GM18507 (cell line): ENCODE data around the gene AGTRAP.

Experiments used
- DNase-seq: peaks from one replicate; pipeline ENCODE4 v3.0.0; 2011; ENCODE audit warnings: low read depth; ENCODE audit not compliant: insufficient read length; ENCODE audit errors: extremely low spot score
- FAIRE-seq: peaks from 2 replicates; lab custom pipeline; 2011; peaks lifted over from hg19 to GRCh38; lab: Jason Lieb, UNC

AGTRAP gene

DNA sequence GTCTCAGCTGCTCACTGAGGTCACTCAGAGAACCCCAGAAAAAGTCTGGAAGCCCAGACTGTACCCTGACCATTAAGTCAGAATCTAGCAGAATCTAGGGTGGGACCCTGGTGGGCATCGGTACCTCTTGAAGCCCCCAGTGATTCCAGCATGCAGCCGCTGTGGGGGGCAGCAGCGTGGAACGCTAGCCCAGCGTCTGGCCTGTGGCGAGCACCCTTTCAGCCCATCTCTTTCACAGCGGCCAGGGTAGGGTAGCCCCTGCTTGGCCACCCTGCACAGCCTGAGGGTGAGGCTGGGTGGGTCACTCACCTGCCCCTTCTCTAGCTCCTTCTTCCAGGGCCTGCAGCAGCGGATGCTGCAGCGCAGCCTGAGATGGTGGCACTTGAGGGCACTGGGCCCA, 42.4 kb downstream of the AGTRAP start:
- FAIRE-seq: no peak
- no peak for DNase-seq

GRCh38 chr1:11778844-11779623, 43.1 kb downstream of the AGTRAP start:
- no peak for FAIRE-seq
- DNase-seq: no peak

DNA sequence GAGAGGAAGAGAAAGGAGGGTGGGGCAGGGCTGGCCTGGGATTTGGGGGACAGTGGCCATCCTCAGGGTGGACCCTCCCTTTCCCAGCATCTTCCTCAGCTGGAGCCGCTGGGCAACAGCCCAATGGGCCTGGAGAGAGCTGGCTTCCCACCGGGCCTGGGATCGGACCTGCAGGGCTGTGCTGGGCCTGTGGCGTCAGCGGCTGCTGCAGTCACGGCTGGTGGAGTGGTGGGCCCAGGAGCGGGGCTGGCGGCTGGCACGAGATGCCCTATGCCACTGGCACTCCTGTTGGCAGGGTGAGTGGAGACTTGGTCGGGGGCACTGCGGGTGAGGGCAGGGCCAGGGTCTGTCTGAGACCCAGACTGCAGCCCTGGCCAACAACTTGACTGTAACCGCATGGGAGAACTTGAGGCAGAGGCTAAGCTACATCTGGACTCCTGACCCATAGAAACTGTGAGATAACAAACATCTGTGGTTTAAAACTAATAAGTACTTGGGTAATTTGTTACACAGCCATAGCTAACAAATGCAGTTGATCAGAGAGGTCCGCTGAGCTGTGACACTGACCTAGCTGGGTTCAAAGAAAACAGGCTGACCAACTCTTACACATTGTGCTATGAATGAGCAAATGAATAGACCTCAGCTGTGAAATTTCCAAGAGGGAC, 43.9 kb downstream of the AGTRAP start:
- DNase-seq: no peak

GRCh38 chr1:11780380-11781147, 44.6 kb downstream of the AGTRAP start:
- no peak for FAIRE-seq

More for the DNA sequence above, 43.9 kb downstream of the AGTRAP start:
- no peak for FAIRE-seq

DNA sequence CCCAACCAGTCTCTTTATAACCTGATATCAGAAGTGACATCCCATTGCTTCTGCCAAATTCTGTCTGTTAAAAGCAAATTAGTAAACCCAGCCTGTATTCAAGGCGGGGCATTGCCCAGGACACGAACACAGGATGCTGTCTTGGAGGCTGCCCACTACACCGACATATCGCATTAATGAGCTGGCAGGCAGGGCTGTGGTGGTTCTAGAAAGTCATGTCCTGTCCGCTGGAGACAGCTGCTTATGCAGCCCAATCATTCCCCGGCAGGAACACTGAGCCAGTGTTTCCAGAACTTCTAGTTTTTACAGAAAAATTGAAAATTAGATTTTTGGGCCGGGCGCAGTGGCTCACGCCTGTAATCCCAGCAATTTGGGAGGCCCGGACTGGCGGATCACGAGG, 45.4 kb downstream of the AGTRAP start:
- DNase-seq: no peak
- FAIRE-seq: no peak

More at GRCh38 chr1:11780380-11781147, 44.6 kb downstream of the AGTRAP start:
- DNase-seq: no peak

GRCh38 chr1:11782127-11782708, 46.3 kb downstream of the AGTRAP start:
- DNase-seq: no peak
- no peak for FAIRE-seq

GRCh38 chr1:11783556-11783955, 47.6 kb downstream of the AGTRAP start:
- FAIRE-seq: no peak

GRCh38 chr1:11784256-11784992, 48.5 kb downstream of the AGTRAP start:
- no peak for DNase-seq
- FAIRE-seq: no peak

More at GRCh38 chr1:11783556-11783955, 47.6 kb downstream of the AGTRAP start:
- no peak for DNase-seq

GRCh38 chr1:11784993-11785769, 49.2 kb downstream of the AGTRAP start:
- FAIRE-seq (peak; percentile 58), DNase-seq (peak; percentile 69)

- FAIRE-seq (no peak), DNase-seq (no peak)
These were observed 50.2 kb downstream of the AGTRAP start for GRCh38 chr1:11786168-11786567.

- DNase-seq: no peak
These were observed 51.4 kb downstream of the AGTRAP start for GRCh38 chr1:11787251-11787803.

DNA sequence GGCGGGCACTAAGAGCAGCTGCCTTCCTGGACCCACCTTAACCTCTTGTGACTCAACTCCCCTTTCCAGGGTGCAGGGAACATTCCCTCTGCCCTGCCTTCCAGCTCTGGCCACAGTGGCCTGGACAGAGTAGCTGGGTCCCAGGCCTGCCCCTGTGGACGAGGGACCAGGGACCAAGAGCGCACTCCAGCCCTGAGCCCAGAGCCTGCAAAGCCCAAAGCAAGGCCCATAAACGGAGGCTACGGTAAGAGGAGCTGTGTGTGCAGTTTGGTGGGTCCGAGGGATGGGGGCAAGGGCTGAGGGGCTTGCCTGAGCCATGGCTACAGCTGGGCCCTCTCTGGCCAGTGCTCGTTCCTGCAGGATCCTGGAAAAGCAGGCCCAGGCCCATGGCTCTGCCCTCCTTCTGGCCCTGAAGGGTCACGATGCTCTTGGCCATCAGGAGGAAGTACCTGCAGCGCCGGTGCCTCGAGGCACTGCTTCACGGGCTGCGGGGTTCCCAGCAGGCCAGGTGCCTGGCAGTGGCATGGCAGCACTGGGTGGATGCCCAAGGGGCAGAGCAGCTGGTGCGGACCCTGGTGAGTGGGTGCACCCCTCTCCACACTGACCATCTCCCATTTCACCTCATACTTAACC, 52.0 kb downstream of the AGTRAP start:
- no peak for FAIRE-seq
- no peak for DNase-seq

More at GRCh38 chr1:11787251-11787803, 51.4 kb downstream of the AGTRAP start:
- FAIRE-seq: no peak

DNA sequence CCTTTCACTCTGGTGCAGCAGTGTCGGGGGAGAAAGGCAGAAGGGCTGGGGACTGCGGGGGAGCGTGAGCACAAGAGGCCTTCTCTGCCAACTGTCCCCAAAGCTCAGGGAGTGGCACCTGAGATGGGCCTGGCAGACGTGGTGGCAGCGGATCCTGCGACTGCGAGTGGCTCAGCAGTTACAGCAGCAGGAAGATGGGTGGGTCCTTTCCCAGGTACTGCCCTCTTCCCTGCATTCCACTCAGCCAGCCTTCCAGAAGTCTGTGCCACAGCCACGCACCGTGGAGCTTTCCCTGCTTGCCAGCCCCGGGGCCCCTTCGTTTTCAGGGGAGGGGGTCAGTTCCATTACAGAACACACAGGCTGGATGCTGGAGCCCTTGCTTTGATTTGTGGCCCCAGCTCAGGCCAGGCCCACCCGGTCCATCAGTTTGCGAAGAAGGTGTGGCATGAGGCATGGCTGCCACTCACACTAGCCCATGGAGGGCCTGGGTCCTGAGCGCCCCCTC, 52.7 kb downstream of the AGTRAP start:
- DNase-seq (no peak), FAIRE-seq (no peak)

- FAIRE-seq (no peak), DNase-seq (no peak)
These were observed 53.5 kb downstream of the AGTRAP start for GRCh38 chr1:11789126-11790067.

DNA sequence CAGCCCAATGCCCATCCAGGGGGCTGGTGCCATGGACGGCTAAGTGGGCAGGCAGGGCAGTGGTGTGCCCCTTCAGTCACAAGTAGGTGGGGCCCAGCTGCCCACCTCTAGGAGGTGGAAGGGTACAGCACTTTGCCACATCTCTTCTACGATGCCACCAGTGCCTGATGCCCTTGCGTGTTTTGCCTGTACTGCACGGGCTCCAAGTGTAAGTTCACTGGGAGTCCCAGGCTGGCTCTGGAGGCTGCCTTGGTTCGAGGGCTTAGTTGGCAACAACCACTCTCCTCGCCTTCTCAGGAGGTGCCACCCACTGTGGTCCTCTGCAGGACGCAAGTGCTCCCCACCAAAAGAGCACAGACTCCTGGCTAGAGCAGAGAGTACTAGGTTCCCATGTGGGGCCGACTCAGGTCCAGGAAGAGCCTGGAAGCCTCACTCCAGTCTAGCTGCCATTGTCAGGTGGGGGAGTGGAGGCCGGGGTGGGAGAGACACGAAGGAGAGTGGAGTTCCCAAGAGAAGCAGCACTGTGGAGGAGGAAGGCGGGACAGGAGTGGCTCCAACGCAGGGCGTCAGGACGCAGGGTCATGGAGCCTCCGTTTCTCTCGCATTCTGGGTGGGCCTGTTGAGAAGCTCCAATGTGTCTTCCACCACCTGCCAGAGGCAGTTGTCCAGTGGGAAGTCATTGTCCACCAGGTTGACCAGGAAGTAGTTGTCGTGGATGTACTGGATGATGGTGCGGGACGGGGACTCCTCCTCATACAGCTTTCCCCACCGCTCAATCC, 54.4 kb downstream of the AGTRAP start:
- FAIRE-seq: no peak
- DNase-seq: no peak
